ACC112 (cell line): ENCODE measurements around the gene CLSTN2.

ENCODE experiments used
- H2AFZ ChIP-seq: fragments of 200-600 bp; sonication (generic); one replicate; pipeline ENCODE4 v1.6.0; 2017; ENCODE audit warnings: antibody characterized with exemption, low read length; ENCODE audit not compliant: unreplicated experiment
- H3K27ac ChIP-seq: fragments of 200-600 bp; sonication (generic); 2 replicates; pipeline ENCODE4 v1.5.1; 2014; ENCODE audit warnings: low read depth, mild to moderate bottlenecking, antibody characterized with exemption, low read length, moderate library complexity
- H3K27me3 ChIP-seq: fragments of 200-600 bp; sonication (generic); 2 replicates; pipeline ENCODE4 v1.6.1; 2014; ENCODE audit warnings: mild to moderate bottlenecking, antibody characterized with exemption, low read length, moderate library complexity, mixed read lengths; ENCODE audit not compliant: insufficient read depth
- H3K36me3 ChIP-seq: fragments of 200-600 bp; sonication (generic); 2 replicates; pipeline ENCODE4 v1.6.1; 2016; ENCODE audit warnings: mild to moderate bottlenecking, antibody characterized with exemption, low read length, moderate library complexity, mixed read lengths; ENCODE audit not compliant: insufficient read depth
- H3K4me1 ChIP-seq: fragments of 200-600 bp; sonication (generic); one replicate; pipeline ENCODE4 v1.6.1; 2016; ENCODE audit warnings: low read length, mixed read lengths; ENCODE audit not compliant: insufficient read depth, unreplicated experiment, control insufficient read depth
- H3K4me3 ChIP-seq: fragments of 200-600 bp; sonication (generic); 2 replicates; pipeline ENCODE4 v1.5.1; 2014; ENCODE audit warnings: mild to moderate bottlenecking, low read depth, low read length
- H3K79me2 ChIP-seq: fragments of 200-600 bp; sonication (generic); one replicate; pipeline ENCODE4 v1.6.0; 2016; ENCODE audit warnings: low read length; ENCODE audit not compliant: control insufficient read depth, unreplicated experiment, insufficient read depth

CLSTN2 gene

GRCh38 chr3:139974809-139975425, 39.9 kb downstream of the CLSTN2 start:
- Histone ChIP-seq H3K36me3 (no peaks in the 10 kb centered on the region), H3K4me1 (no peaks in the 10 kb centered on the region), H2AFZ (no peak overlapping the region), H3K27ac (no peak overlapping the region), H3K4me3 (no peak overlapping the region), H3K79me2 (no peaks in the 10 kb centered on the region), H3K27me3 (no peaks in the 10 kb centered on the region)

- Histone ChIP-seq H3K4me3 (no peak overlapping the region), H3K4me1 (no peaks in the 10 kb centered on the region), H2AFZ (no peak overlapping the region), H3K27ac (no peak overlapping the region), H3K27me3 (no peaks in the 10 kb centered on the region), H3K36me3 (no peaks in the 10 kb centered on the region), H3K79me2 (no peaks in the 10 kb centered on the region)
Measured at GRCh38 chr3:139975594-139976365, 40.8 kb downstream of the CLSTN2 start.

- H3K27ac ChIP-seq, result no peak overlapping the region
- no peaks in the 10 kb centered on the region for H3K79me2 ChIP-seq
- no peak overlapping the region for H2AFZ ChIP-seq
- no peaks in the 10 kb centered on the region for H3K36me3 ChIP-seq
- H3K4me3 ChIP-seq, result no peak overlapping the region
- no peaks in the 10 kb centered on the region for H3K4me1 ChIP-seq
- no peaks in the 10 kb centered on the region for H3K27me3 ChIP-seq
Measured at GRCh38 chr3:139978966-139979365, 44.0 kb downstream of the CLSTN2 start.

GRCh38 chr3:139979991-139980390, 45.0 kb downstream of the CLSTN2 start:
- H3K36me3 ChIP-seq, result no peaks in the 10 kb centered on the region
- no peak overlapping the region for H3K4me3 ChIP-seq
- no peak overlapping the region for H3K27ac ChIP-seq
- no peaks in the 10 kb centered on the region for H3K79me2 ChIP-seq
- H2AFZ ChIP-seq, result no peak overlapping the region
- no peaks in the 10 kb centered on the region for H3K27me3 ChIP-seq
- no peaks in the 10 kb centered on the region for H3K4me1 ChIP-seq

GRCh38 chr3:139982404-139982803, 47.4 kb downstream of the CLSTN2 start:
- no peaks in the 10 kb centered on the region for H3K36me3 ChIP-seq
- H3K4me1 ChIP-seq, result no peaks in the 10 kb centered on the region
- H3K79me2 ChIP-seq, result no peaks in the 10 kb centered on the region
- no peaks in the 10 kb centered on the region for H3K27me3 ChIP-seq
- H2AFZ ChIP-seq, result no peak overlapping the region
- H3K27ac ChIP-seq, result no peak overlapping the region
- H3K4me3 ChIP-seq, result no peak overlapping the region

- Histone ChIP-seq H3K27me3 (no peaks in the 10 kb centered on the region), H3K4me1 (no peaks in the 10 kb centered on the region), H3K4me3 (no peak overlapping the region), H3K36me3 (no peaks in the 10 kb centered on the region), H3K79me2 (no peaks in the 10 kb centered on the region), H3K27ac (no peak overlapping the region), H2AFZ (no peak overlapping the region)
Measured at GRCh38 chr3:139985576-139985975, 50.6 kb downstream of the CLSTN2 start.

GRCh38 chr3:139987908-139988307, 52.9 kb downstream of the CLSTN2 start:
- Histone ChIP-seq H2AFZ (no peak overlapping the region), H3K36me3 (no peaks in the 10 kb centered on the region), H3K4me1 (no peaks in the 10 kb centered on the region), H3K27me3 (no peaks in the 10 kb centered on the region), H3K79me2 (no peaks in the 10 kb centered on the region), H3K27ac (no peak overlapping the region), H3K4me3 (no peak overlapping the region)

- H3K27ac ChIP-seq, result no peak overlapping the region
- H3K4me1 ChIP-seq, result no peaks in the 10 kb centered on the region
- H3K79me2 ChIP-seq, result no peaks in the 10 kb centered on the region
- H3K4me3 ChIP-seq, result no peak overlapping the region
- H3K27me3 ChIP-seq, result no peaks in the 10 kb centered on the region
- H2AFZ ChIP-seq, result no peak overlapping the region
- no peaks in the 10 kb centered on the region for H3K36me3 ChIP-seq
Measured at GRCh38 chr3:139988472-139989156, 53.6 kb downstream of the CLSTN2 start.

- Histone ChIP-seq H3K27ac (no peak overlapping the region), H3K79me2 (no peaks in the 10 kb centered on the region), H3K4me1 (no peaks in the 10 kb centered on the region), H3K36me3 (no peaks in the 10 kb centered on the region), H3K27me3 (no peaks in the 10 kb centered on the region), H3K4me3 (no peak overlapping the region), H2AFZ (no peak overlapping the region)
Measured at GRCh38 chr3:139994891-139995290, 59.9 kb downstream of the CLSTN2 start.

GRCh38 chr3:140004271-140004670, 69.3 kb downstream of the CLSTN2 start:
- Histone ChIP-seq H2AFZ (no peak overlapping the region), H3K4me3 (no peak overlapping the region), H3K27ac (no peak overlapping the region), H3K36me3 (no peaks in the 10 kb centered on the region), H3K4me1 (no peaks in the 10 kb centered on the region), H3K79me2 (no peaks in the 10 kb centered on the region), H3K27me3 (no peaks in the 10 kb centered on the region)

- Histone ChIP-seq H3K27me3 (no peaks in the 10 kb centered on the region), H3K36me3 (no peaks in the 10 kb centered on the region), H3K27ac (no peak overlapping the region)
Measured at GRCh38 chr3:140006331-140006730, 71.3 kb downstream of the CLSTN2 start.

More at GRCh38 chr3:140006331-140006730, 71.3 kb downstream of the CLSTN2 start:
- no peaks in the 10 kb centered on the region for H3K79me2 ChIP-seq
- H3K4me1 ChIP-seq, result no peaks in the 10 kb centered on the region
- H2AFZ ChIP-seq, result no peak overlapping the region
- no peak overlapping the region for H3K4me3 ChIP-seq
